Fibroblast of lung (primary cell): ENCODE measurements around the gene ATP5MC2. TPM values are rescaled to one million over a fixed set of nuclear protein-coding genes. Genes with fewer than 3 reads are reported as not detected.

Experiments
- DNase-seq, 2 donors: peaks; one replicate each; pipeline versions ENCODE4 v3.0.0 to v3.0.0-alpha.2; 2010; ENCODE audit warnings: low read depth in 2 of 2
- H2AFZ ChIP-seq: 2 replicates; pipeline ENCODE4 v1.5.1; 2012; ENCODE audit warnings: low read length, control low read depth, inconsistent platforms
- H3K27ac ChIP-seq: 2 replicates; pipeline ENCODE4 v1.5.1; 2011; ENCODE audit warnings: low read length, control low read depth; ENCODE audit not compliant: insufficient read depth
- H3K27me3 ChIP-seq: 2 replicates; pipeline ENCODE4 v1.5.1; 2011; ENCODE audit warnings: mild to moderate bottlenecking, low read length; ENCODE audit not compliant: control insufficient read depth, insufficient read depth
- H3K36me3 ChIP-seq: 2 replicates; pipeline ENCODE4 v1.5.1; 2011; ENCODE audit warnings: low read length; ENCODE audit not compliant: control insufficient read depth, insufficient read depth
- H3K4me1 ChIP-seq: 2 replicates; pipeline ENCODE4 v1.5.1; 2011; ENCODE audit warnings: low read length; ENCODE audit not compliant: control insufficient read depth, insufficient read depth; ENCODE audit errors: extremely low read depth
- H3K4me2 ChIP-seq: 2 replicates; pipeline ENCODE4 v1.5.1; 2011; ENCODE audit warnings: low read length, control low read depth; ENCODE audit not compliant: insufficient read depth; ENCODE audit errors: extremely low read depth
- H3K4me3 ChIP-seq, 4 experiments: fragments of 200-600 bp in 1 of 4; sonication (generic) in 1 of 4; replicated peaks in 1 of 4; 2 replicates each; pipeline ENCODE4 v1.5.1; 2011 to 2016; ENCODE audit warnings: low read length in 4 of 4, low read depth in 3 of 4, mild to moderate bottlenecking in 3 of 4, control low read depth in 2 of 4, inconsistent platforms in 1 of 4, mixed read lengths in 1 of 4; ENCODE audit not compliant: insufficient read depth in 1 of 4; ENCODE audit errors: control extremely low read depth in 1 of 4
- H3K79me2 ChIP-seq: 2 replicates; pipeline ENCODE4 v1.5.1; 2012; ENCODE audit warnings: mild to moderate bottlenecking, low read length, inconsistent platforms; ENCODE audit not compliant: control insufficient read depth, insufficient read depth
- H3K9ac ChIP-seq: 2 replicates; pipeline ENCODE4 v1.5.1; 2011; ENCODE audit warnings: mild to moderate bottlenecking, low read length, control low read depth; ENCODE audit not compliant: insufficient read depth
- H3K9me3 ChIP-seq: 2 replicates; pipeline ENCODE4 v1.5.1; 2012; ENCODE audit warnings: low read depth, low read length; ENCODE audit not compliant: control insufficient read depth, insufficient read depth
- H4K20me1 ChIP-seq: 2 replicates; pipeline ENCODE4 v1.5.1; 2011; ENCODE audit warnings: low read length; ENCODE audit not compliant: control insufficient read depth, insufficient read depth; ENCODE audit errors: extremely low read depth
- CTCF ChIP-seq, 2 donors: IDR thresholded peaks in 1 of 2; conservative IDR thresholded peaks in 1 of 2; 1 replicate in 1 of 2; 2 replicates in 1 of 2; pipeline ENCODE4 v1.5.1; 2011 to 2012; ENCODE audit warnings: low read length in 2 of 2, control low read depth in 1 of 2, inconsistent platforms in 1 of 2, low read depth in 1 of 2, mild to moderate bottlenecking in 1 of 2
- EZH2 ChIP-seq: IDR thresholded peaks from 2 replicates; pipeline ENCODE4 v1.5.1; 2012; ENCODE audit warnings: low read length, control low read depth, mild to moderate bottlenecking; ENCODE audit errors: missing control alignments
- polyA plus RNA-seq, 2 donors: library from polyadenylated mRNA; depleted of rRNA in 1 of 2; stranded (reverse) in 1 of 2; unstranded in 1 of 2; fragments of >200 nt; gene quantifications; 2 replicates each; pipeline ENCODE4 v1.2.1, GENCODE V29; 2011 to 2012; ENCODE audit warnings: missing spikeins in 1 of 2
- total RNA-seq: library from RNA; depleted of rRNA; stranded (reverse); fragments of >200 nt; gene quantifications from 2 replicates; pipeline ENCODE4 v1.2.1, GENCODE V29; 2014

Gene ATP5MC2
- total and polyA plus RNA-seq, 2 donors (not counting 1 experiment from before 2014, with no cell fraction given): 148 to 232 TPM

GRCh38 chr12:53616950-53617349 lies 58.9 kb downstream of the ATP5MC2 start:
- H3K4me2 ChIP-seq: no peak overlapping the region
- DNase-seq: no peak
- H3K36me3 ChIP-seq: no peaks in the 10 kb centered on the region
- no peak overlapping the region for H3K9ac ChIP-seq
- H3K9me3 ChIP-seq: no peaks in the 10 kb centered on the region
- no peak overlapping the region for H2AFZ ChIP-seq
- H3K4me3 ChIP-seq: no peak overlapping the region
- H3K79me2 ChIP-seq: peaks cover 53% of the 10 kb centered on the region
- no peaks in the 10 kb centered on the region for H4K20me1 ChIP-seq
- TF ChIP-seq EZH2: no peak
- TF ChIP-seq CTCF (conservative IDR thresholded peaks at IDR 0.05 in 1 of 2, IDR thresholded peaks at IDR 0.05 in 1 of 2; ENCODE audit: low read depth in 1 of 2, low read length in 2 of 2): no peak
- H3K27me3 ChIP-seq: no peaks in the 10 kb centered on the region
- no peaks in the 10 kb centered on the region for H3K4me1 ChIP-seq
- H3K27ac ChIP-seq: no peak overlapping the region

Other genes with a start within 250 kb of the ATP5MC2 start
- gene PRR13, start 234.3 kb downstream of the ATP5MC2 start, total RNA-seq: 30.3 and 48.1 TPM in 2 replicates
- 114 and 157 TPM in 2 replicates for gene PRR13, start 234.3 kb downstream of the ATP5MC2 start, polyA plus RNA-seq
- 251 and 271 TPM in 2 replicates for gene PCBP2, start 224.0 kb downstream of the ATP5MC2 start, total RNA-seq
- gene PCBP2, start 224.0 kb downstream of the ATP5MC2 start, polyA plus RNA-seq: 315 and 374 TPM in 2 replicates
- 37.8 and 40.8 TPM in 2 replicates for gene MAP3K12, start 176.6 kb downstream of the ATP5MC2 start, total RNA-seq
- 31.2 and 31.6 TPM in 2 replicates for gene MAP3K12, start 176.6 kb downstream of the ATP5MC2 start, polyA plus RNA-seq
- gene TARBP2, start 174.8 kb downstream of the ATP5MC2 start, total RNA-seq: 37.8 and 39.3 TPM in 2 replicates
- 19.8 and 25.9 TPM in 2 replicates for gene TARBP2, start 174.8 kb downstream of the ATP5MC2 start, polyA plus RNA-seq
- gene NPFF, start 168.6 kb downstream of the ATP5MC2 start, total RNA-seq: not detected in 2 replicates
- gene NPFF, start 168.6 kb downstream of the ATP5MC2 start, polyA plus RNA-seq: not detected in 2 replicates
- 7.4 and 11.4 TPM in 2 replicates for gene ATF7, start 49.7 kb downstream of the ATP5MC2 start, total RNA-seq
- 24.7 and 27.4 TPM in 2 replicates for gene ATF7, start 49.7 kb downstream of the ATP5MC2 start, polyA plus RNA-seq
- 116 and 118 TPM in 2 replicates for gene CALCOCO1, start 51.4 kb upstream of the ATP5MC2 start, total RNA-seq
- 74.6 and 125 TPM in 2 replicates for gene CALCOCO1, start 51.4 kb upstream of the ATP5MC2 start, polyA plus RNA-seq
- not detected in 2 replicates for gene CISTR, start 75.9 kb upstream of the ATP5MC2 start, total RNA-seq
- not detected in 2 replicates for gene CISTR, start 75.9 kb upstream of the ATP5MC2 start, polyA plus RNA-seq